ENCODE measurements around the gene CMSS1.
"Not testable (repeated sequence)": the region's sequence is repeated elsewhere in the genome, so short reads cannot be mapped to it uniquely, and the experiment has no call there.

The CMSS1 gene

GRCh38 chr3:100197876-100198275 is 380.2 kb downstream of the CMSS1 start:
- DNase-seq, result no peak

- DNase-seq, result no peak
Observed at GRCh38 chr3:100198579-100199269, 381.1 kb downstream of the CMSS1 start.

GRCh38 chr3:100205171-100205570 is 387.5 kb downstream of the CMSS1 start:
- DNase-seq, result no peak

- no peak for DNase-seq
Observed at GRCh38 chr3:100206687-100207086, 389.0 kb downstream of the CMSS1 start.

GRCh38 chr3:100207886-100208285 is 390.2 kb downstream of the CMSS1 start:
- DNase-seq, result no peak

- no peak for DNase-seq
Observed at GRCh38 chr3:100209169-100209568, 391.5 kb downstream of the CMSS1 start.

GRCh38 chr3:100209948-100210771 is 392.5 kb downstream of the CMSS1 start:
- peak in 1 of 5 donors; percentile 70 for DNase-seq

- peak in 2 of 5 donors; percentile 1 to 41 for DNase-seq
Observed at GRCh38 chr3:100210772-100211135, 393.1 kb downstream of the CMSS1 start.

GRCh38 chr3:100213891-100214573 is 396.4 kb downstream of the CMSS1 start:
- no peak for DNase-seq

- no peak for DNase-seq
Observed at GRCh38 chr3:100214574-100214964, 396.9 kb downstream of the CMSS1 start.

GRCh38 chr3:100216713-100217112 is 399.1 kb downstream of the CMSS1 start:
- no peak for DNase-seq

- DNase-seq, result no peak
Observed at GRCh38 chr3:100221159-100221558, 403.5 kb downstream of the CMSS1 start.

- DNase-seq, result no peak
Observed at GRCh38 chr3:100225193-100225592, 407.5 kb downstream of the CMSS1 start.

- no peak for DNase-seq
Observed at GRCh38 chr3:100225883-100226282, 408.2 kb downstream of the CMSS1 start.

GRCh38 chr3:100226712-100227429 is 409.2 kb downstream of the CMSS1 start:
- no peak for DNase-seq

GRCh38 chr3:100227511-100227921 is 409.9 kb downstream of the CMSS1 start:
- DNase-seq, result no peak

- no peak for DNase-seq
Observed at GRCh38 chr3:100228247-100228646, 410.6 kb downstream of the CMSS1 start.

GRCh38 chr3:100229188-100229587 is 411.5 kb downstream of the CMSS1 start:
- not testable (repeated sequence) for DNase-seq

GRCh38 chr3:100230710-100231109 is 413.0 kb downstream of the CMSS1 start:
- no peak for DNase-seq
